Measurements from ENCODE around the gene APBA1.

The APBA1 gene

DNA sequence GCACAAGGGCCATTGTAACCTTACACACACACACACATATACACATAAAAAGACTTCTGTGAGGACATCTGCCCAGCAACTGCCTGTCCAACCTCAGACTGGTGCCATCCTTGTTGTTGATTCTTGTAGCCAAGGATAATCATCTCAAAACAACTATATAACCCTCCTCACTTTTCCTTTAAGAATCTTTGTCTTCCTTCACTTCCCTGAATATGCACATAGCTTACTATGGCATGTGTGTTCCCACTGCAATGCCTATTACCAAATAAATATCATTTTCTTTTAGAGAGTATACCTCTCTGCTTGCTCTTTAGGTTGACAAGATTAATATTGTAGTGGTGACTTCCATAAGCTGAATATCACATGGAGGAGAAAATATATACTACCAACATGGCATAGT lies 55.2 kb downstream of the APBA1 start:
- H3K79me2 ChIP-seq (ENCODE audit: insufficient read depth, low read length), result no peaks in the 10 kb centered on the region
- no peak overlapping the region for H2AFZ ChIP-seq (ENCODE audit: low read depth, low read length)
- no peak overlapping the region for H3K27ac ChIP-seq (ENCODE audit: low read length)
- H3K36me3 ChIP-seq (ENCODE audit: insufficient read depth, low read length), result no peaks in the 10 kb centered on the region
- no peaks in the 10 kb centered on the region for H3K9me3 ChIP-seq (ENCODE audit: insufficient read depth, low read length, severe bottlenecking)
- no peaks in the 10 kb centered on the region for H4K20me1 ChIP-seq (ENCODE audit: insufficient read depth, low read length)
- no peaks in the 10 kb centered on the region for H3K4me1 ChIP-seq (ENCODE audit: insufficient read depth, low read length)
- DNase-seq (no peak), ATAC-seq (ENCODE audit: insufficient read depth, low read depth) (no peak)
- no peak overlapping the region for H3K4me3 ChIP-seq (ENCODE audit: low read depth in 1 of 2, low read length in 2 of 2)
- H3K27me3 ChIP-seq (ENCODE audit: insufficient read depth, low read length, poor library complexity), result no peaks in the 10 kb centered on the region
- no peak overlapping the region for H3K9ac ChIP-seq (ENCODE audit: low read depth, low read length)
- TF ChIP-seq EZH2 (IDR thresholded peaks at IDR 0.05; ENCODE audit: borderline replicate concordance, low read depth, low read length, severe bottlenecking) (no peak), CTCF (IDR thresholded peaks at IDR 0.05; ENCODE audit: borderline replicate concordance, extremely low read depth, low read length, poor library complexity, severe bottlenecking) (no peak)
- H3K4me2 ChIP-seq (ENCODE audit: insufficient read depth, low read length), result no peak overlapping the region

DNA sequence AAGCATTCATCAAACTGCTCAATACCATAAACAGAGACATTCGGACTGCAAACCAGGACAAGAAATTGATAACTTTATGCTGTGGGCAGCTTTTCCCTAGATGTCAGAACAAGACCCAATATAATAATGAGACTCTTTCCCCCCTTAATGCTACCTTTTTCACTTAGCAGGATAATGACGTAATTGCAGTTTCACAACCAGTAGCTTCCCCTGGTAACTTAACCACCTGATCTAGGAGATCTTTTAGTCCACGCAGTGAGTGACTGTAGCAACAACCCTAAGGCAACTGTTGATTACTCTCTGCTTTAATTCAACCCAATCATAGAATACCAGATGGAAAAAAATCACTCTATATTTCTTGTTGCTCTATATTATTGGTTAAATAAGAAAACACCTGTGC lies 56.3 kb downstream of the APBA1 start:
- Histone ChIP-seq H3K27me3 (ENCODE audit: insufficient read depth, low read length, poor library complexity) (no peaks in the 10 kb centered on the region), H3K27ac (ENCODE audit: low read length) (no peak overlapping the region), H3K79me2 (ENCODE audit: insufficient read depth, low read length) (no peaks in the 10 kb centered on the region), H2AFZ (ENCODE audit: low read depth, low read length) (no peak overlapping the region), H4K20me1 (ENCODE audit: insufficient read depth, low read length) (no peaks in the 10 kb centered on the region), H3K36me3 (ENCODE audit: insufficient read depth, low read length) (no peaks in the 10 kb centered on the region), H3K9ac (ENCODE audit: low read depth, low read length) (no peak overlapping the region), H3K4me3 (ENCODE audit: low read depth in 1 of 2, low read length in 2 of 2) (no peak overlapping the region), H3K4me2 (ENCODE audit: insufficient read depth, low read length) (no peak overlapping the region), H3K9me3 (ENCODE audit: insufficient read depth, low read length, severe bottlenecking) (no peaks in the 10 kb centered on the region), H3K4me1 (ENCODE audit: insufficient read depth, low read length) (no peaks in the 10 kb centered on the region)
- DNase-seq (no peak), ATAC-seq (ENCODE audit: insufficient read depth, low read depth) (no peak)
- TF ChIP-seq CTCF (IDR thresholded peaks at IDR 0.05; ENCODE audit: borderline replicate concordance, extremely low read depth, low read length, poor library complexity, severe bottlenecking) (no peak), EZH2 (IDR thresholded peaks at IDR 0.05; ENCODE audit: borderline replicate concordance, low read depth, low read length, severe bottlenecking) (no peak)

GRCh38 chr9:69611221-69611620 lies 61.0 kb downstream of the APBA1 start:
- no peak for ATAC-seq (ENCODE audit: insufficient read depth, low read depth)
- TF ChIP-seq EZH2 (IDR thresholded peaks at IDR 0.05; ENCODE audit: borderline replicate concordance, low read depth, low read length, severe bottlenecking), result no peak

GRCh38 chr9:69609156-69609555 lies 63.0 kb downstream of the APBA1 start:
- no peak for DNase-seq

More at GRCh38 chr9:69611221-69611620, 61.0 kb downstream of the APBA1 start:
- H3K9ac ChIP-seq (ENCODE audit: low read depth, low read length), result no peak overlapping the region
- H4K20me1 ChIP-seq (ENCODE audit: insufficient read depth, low read length), result no peaks in the 10 kb centered on the region
- no peak overlapping the region for H3K4me2 ChIP-seq (ENCODE audit: insufficient read depth, low read length)
- no peaks in the 10 kb centered on the region for H3K4me1 ChIP-seq (ENCODE audit: insufficient read depth, low read length)
- H3K9me3 ChIP-seq (ENCODE audit: insufficient read depth, low read length, severe bottlenecking), result no peaks in the 10 kb centered on the region
- H3K4me3 ChIP-seq (ENCODE audit: low read depth in 1 of 2, low read length in 2 of 2), result no peak overlapping the region
- no peaks in the 10 kb centered on the region for H3K27me3 ChIP-seq (ENCODE audit: insufficient read depth, low read length, poor library complexity)
- no peak overlapping the region for H2AFZ ChIP-seq (ENCODE audit: low read depth, low read length)
- H3K36me3 ChIP-seq (ENCODE audit: insufficient read depth, low read length), result no peaks in the 10 kb centered on the region
- H3K79me2 ChIP-seq (ENCODE audit: insufficient read depth, low read length), result no peaks in the 10 kb centered on the region
- no peak for DNase-seq
- no peak overlapping the region for H3K27ac ChIP-seq (ENCODE audit: low read length)

More at GRCh38 chr9:69609156-69609555, 63.0 kb downstream of the APBA1 start:
- Histone ChIP-seq H3K4me1 (ENCODE audit: insufficient read depth, low read length) (no peaks in the 10 kb centered on the region), H3K27ac (ENCODE audit: low read length) (no peak overlapping the region), H3K4me3 (ENCODE audit: low read depth in 1 of 2, low read length in 2 of 2) (no peak overlapping the region), H4K20me1 (ENCODE audit: insufficient read depth, low read length) (no peaks in the 10 kb centered on the region), H3K36me3 (ENCODE audit: insufficient read depth, low read length) (no peaks in the 10 kb centered on the region), H3K9ac (ENCODE audit: low read depth, low read length) (no peak overlapping the region), H3K9me3 (ENCODE audit: insufficient read depth, low read length, severe bottlenecking) (no peaks in the 10 kb centered on the region), H3K4me2 (ENCODE audit: insufficient read depth, low read length) (no peak overlapping the region), H2AFZ (ENCODE audit: low read depth, low read length) (no peak overlapping the region), H3K79me2 (ENCODE audit: insufficient read depth, low read length) (no peaks in the 10 kb centered on the region), H3K27me3 (ENCODE audit: insufficient read depth, low read length, poor library complexity) (no peaks in the 10 kb centered on the region)
- no peak for ATAC-seq (ENCODE audit: insufficient read depth, low read depth)
- TF ChIP-seq CTCF (IDR thresholded peaks at IDR 0.05; ENCODE audit: borderline replicate concordance, extremely low read depth, low read length, poor library complexity, severe bottlenecking), result no peak
- TF ChIP-seq EZH2 (IDR thresholded peaks at IDR 0.05; ENCODE audit: borderline replicate concordance, low read depth, low read length, severe bottlenecking), result no peak
